ENCODE data around the gene CERS6. TPM values are rescaled to one million over a fixed set of nuclear protein-coding genes. Genes with fewer than 3 reads are reported as not detected.

Gene CERS6
- total RNA-seq, 2 donors from 2014 or later = 8.2 to 8.4 TPM

DNA sequence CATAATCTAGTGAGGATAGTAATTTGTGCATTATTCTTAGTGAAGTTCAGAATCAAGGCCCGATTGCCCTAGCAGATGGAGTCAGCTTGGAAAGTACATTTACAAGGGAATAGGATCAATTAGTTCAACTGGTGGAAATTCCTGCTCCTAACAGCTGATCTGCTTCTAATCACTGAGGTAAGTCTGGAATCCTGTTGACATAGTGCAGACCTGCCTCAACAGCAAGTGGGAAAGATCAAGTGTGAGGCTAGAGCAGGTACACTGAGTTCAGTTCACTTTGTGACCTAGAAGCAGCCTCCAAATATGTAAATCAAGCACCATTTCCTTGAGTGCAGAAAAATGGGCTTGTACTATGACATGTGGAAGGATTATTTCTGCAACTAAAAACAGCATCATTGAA lies 235.1 kb downstream of the CERS6 start:
- DNase-seq (no peak), ATAC-seq (no peak)
- Mint-ChIP-seq H3K36me3 (ENCODE audit: low read depth) (peaks cover 4% of the 10 kb centered on the region), H3K4me3 (no peak overlapping the region), H3K27ac (no peak overlapping the region), H3K27me3 (no peaks in the 10 kb centered on the region), H3K4me1 (peaks cover 6% of the 10 kb centered on the region)
- H3K9me3 ChIP-seq (ENCODE audit: control insufficient read depth, low read length, poor library complexity, severe bottlenecking) = no peaks in the 10 kb centered on the region

DNA sequence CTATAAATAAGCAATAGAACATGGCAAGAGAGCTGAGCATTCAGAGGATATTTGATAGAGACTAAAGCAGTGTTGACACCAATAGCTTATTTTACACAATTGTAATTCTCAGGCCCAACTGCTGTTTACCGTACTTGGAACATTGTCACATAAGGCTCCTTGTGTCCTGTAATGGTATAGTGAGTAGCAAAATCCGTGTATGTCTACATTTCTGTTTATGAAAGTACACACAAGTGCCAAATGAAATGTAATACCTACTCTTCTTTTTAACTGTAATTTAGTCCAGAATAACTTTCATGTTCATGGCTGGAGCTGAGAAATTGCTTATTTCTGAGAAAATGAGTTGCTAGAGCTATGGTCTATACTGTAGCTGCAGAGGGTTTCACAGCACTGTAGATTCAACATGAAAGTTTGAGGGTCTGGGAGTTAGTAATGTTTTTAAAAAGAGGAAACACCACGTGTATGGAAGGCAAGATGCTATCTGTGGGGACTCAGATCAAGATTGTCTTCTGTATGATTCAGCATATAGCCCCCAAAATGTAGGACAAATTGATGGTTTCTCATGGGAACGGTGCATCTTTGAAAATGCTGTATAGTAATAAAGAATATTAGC lies 236.2 kb downstream of the CERS6 start:
- Mint-ChIP-seq H3K36me3 (ENCODE audit: low read depth) (peaks cover 5% of the 10 kb centered on the region), H3K4me3 (no peak overlapping the region), H3K27ac (no peak overlapping the region), H3K4me1 (peaks cover 6% of the 10 kb centered on the region), H3K27me3 (no peaks in the 10 kb centered on the region)
- no peak for ATAC-seq
- no peak for DNase-seq
- no peaks in the 10 kb centered on the region for H3K9me3 ChIP-seq (ENCODE audit: control insufficient read depth, low read length, poor library complexity, severe bottlenecking)

DNA sequence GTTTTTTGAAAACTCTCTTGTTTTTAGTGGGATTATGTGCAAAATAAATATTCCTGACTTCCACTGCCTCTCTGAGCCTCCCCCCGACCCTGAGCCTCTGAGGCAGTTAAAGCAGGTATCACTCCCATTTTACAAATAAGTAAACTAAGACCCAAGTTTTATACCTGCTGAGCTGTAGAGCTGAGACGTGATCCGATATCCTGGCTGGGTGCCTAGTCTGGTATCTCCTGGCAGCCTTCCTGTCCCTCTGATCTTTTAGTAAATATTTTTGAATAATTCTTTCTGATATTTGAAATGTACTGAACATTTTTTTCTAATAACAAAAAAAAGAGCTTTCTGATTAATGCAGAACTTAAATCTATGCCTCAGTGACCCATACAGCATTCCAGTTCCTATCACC lies 238.1 kb downstream of the CERS6 start:
- no peak overlapping the region for H3K4me3 Mint-ChIP-seq
- ATAC-seq = no peak
- H3K36me3 Mint-ChIP-seq (ENCODE audit: low read depth) = peaks cover 9% of the 10 kb centered on the region
- H3K9me3 ChIP-seq (ENCODE audit: control insufficient read depth, low read length, poor library complexity, severe bottlenecking) = no peaks in the 10 kb centered on the region
- no peak for DNase-seq
- no peak overlapping the region for H3K27ac Mint-ChIP-seq
- H3K27me3 Mint-ChIP-seq = no peaks in the 10 kb centered on the region
- H3K4me1 Mint-ChIP-seq = peaks cover 6% of the 10 kb centered on the region

DNA sequence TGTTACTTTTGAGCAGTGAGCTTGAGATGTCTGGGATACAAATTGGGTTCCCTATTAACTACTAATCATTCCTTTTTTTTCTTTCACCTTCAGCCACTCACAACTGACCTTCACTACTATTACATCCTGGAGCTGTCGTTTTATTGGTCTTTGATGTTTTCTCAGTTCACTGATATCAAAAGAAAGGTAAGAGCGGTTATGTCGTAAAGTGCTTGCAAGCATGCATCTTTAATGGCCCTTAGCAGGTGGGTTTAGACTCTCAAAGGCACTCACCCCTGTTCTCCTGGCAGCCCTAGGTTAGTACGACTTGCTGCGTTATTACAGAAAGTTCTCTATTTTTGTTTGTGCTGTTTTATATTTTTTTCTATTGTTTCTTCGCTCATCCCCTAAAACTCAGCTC lies 238.8 kb downstream of the CERS6 start:
- Mint-ChIP-seq H3K4me3 (no peak overlapping the region), H3K27ac (no peak overlapping the region), H3K4me1 (peaks cover 2% of the 10 kb centered on the region), H3K27me3 (no peaks in the 10 kb centered on the region), H3K36me3 (ENCODE audit: low read depth) (peaks cover 9% of the 10 kb centered on the region)
- no peak for ATAC-seq
- no peaks in the 10 kb centered on the region for H3K9me3 ChIP-seq (ENCODE audit: control insufficient read depth, low read length, poor library complexity, severe bottlenecking)
- no peak for DNase-seq

DNA sequence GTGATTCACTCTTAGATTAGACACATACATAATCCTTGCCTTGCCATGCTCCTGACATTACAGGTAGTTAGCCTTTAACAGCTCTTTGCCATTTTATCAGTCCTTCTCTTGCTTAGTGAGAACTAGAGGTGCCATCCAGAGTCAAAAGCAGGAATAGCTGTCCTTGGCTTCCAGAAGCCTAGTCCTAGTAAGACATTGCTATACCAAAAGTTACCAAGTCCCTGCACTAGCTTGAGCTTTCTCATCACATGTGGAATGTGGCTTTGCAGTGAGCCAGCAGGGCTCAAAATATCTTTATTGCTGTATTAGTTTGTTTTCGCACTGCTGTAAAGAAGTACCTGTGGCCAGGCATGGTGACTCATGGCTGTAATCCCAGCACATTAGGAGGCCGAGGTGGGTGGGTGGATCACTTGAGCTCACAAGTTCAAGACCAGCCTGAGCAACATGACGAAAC lies 241.6 kb downstream of the CERS6 start:
- no peak for ATAC-seq
- peak overlapping the region; percentile 1 for H3K27ac Mint-ChIP-seq

DNA sequence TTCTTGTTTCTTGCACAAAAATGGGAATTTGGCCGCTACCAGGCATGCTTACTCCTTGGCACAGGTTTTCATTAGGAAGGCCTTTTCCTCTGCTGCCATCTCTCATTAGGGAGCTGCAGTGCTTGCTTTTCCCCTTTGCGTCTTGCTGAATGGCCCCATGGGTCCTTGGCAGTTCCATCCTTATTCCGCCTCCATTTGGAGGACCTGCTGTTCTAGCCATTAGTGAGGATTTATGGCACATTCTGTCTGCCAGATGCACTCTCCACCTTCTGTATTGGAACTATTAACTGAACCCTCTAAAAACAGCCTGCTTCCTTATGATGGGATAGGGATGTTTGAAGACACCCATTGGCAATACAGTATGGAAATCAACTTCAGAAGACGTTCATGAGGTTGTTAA lies 242.9 kb downstream of the CERS6 start:
- no peak for ATAC-seq
- H3K36me3 Mint-ChIP-seq (ENCODE audit: low read depth) = peaks cover 9% of the 10 kb centered on the region
- no peak overlapping the region for H3K4me3 Mint-ChIP-seq
- no peak overlapping the region for H3K27ac Mint-ChIP-seq
- no peaks in the 10 kb centered on the region for H3K9me3 ChIP-seq (ENCODE audit: control insufficient read depth, low read length, poor library complexity, severe bottlenecking)
- DNase-seq = no peak
- no peaks in the 10 kb centered on the region for H3K4me1 Mint-ChIP-seq
- no peaks in the 10 kb centered on the region for H3K27me3 Mint-ChIP-seq

More for the DNA sequence above, 241.6 kb downstream of the CERS6 start:
- Mint-ChIP-seq H3K27me3 (no peaks in the 10 kb centered on the region), H3K36me3 (ENCODE audit: low read depth) (peaks cover 9% of the 10 kb centered on the region), H3K4me1 (no peaks in the 10 kb centered on the region), H3K4me3 (no peak overlapping the region)
- DNase-seq = no peak
- H3K9me3 ChIP-seq (ENCODE audit: control insufficient read depth, low read length, poor library complexity, severe bottlenecking) = no peaks in the 10 kb centered on the region

DNA sequence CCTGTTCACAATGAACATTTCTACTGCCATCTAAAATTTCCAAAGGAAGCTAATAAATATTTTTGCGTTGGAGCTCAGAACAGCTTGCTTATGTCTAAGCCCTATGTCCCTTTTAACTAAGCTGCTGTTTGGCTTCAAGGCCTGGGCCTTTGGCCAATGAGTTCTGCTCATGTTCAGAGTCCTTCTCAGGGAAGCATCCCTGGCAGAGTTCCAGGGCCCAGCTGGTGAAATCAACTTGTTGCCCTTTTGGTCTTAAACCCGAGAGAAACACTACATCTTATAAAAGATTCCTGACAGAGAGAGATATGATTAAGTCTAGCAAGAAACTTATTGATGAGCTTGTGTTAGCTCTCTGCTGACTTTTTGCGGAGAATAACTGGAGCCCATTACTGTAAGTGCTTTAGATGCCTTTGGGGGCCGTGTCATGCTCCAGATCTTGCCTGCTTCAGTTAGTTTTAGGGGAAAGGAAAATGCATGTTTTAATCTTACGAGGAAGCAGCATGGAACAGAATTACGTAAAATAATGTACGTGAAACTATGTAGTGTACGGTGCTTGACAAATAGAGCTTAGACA lies 243.9 kb downstream of the CERS6 start:
- DNase-seq = no peak
- H3K4me1 Mint-ChIP-seq = no peaks in the 10 kb centered on the region
- H3K36me3 Mint-ChIP-seq (ENCODE audit: low read depth) = peaks cover 9% of the 10 kb centered on the region
- no peak for ATAC-seq
- no peak overlapping the region for H3K27ac Mint-ChIP-seq
- H3K27me3 Mint-ChIP-seq = no peaks in the 10 kb centered on the region
- no peaks in the 10 kb centered on the region for H3K9me3 ChIP-seq (ENCODE audit: control insufficient read depth, low read length, poor library complexity, severe bottlenecking)
- no peak overlapping the region for H3K4me3 Mint-ChIP-seq

DNA sequence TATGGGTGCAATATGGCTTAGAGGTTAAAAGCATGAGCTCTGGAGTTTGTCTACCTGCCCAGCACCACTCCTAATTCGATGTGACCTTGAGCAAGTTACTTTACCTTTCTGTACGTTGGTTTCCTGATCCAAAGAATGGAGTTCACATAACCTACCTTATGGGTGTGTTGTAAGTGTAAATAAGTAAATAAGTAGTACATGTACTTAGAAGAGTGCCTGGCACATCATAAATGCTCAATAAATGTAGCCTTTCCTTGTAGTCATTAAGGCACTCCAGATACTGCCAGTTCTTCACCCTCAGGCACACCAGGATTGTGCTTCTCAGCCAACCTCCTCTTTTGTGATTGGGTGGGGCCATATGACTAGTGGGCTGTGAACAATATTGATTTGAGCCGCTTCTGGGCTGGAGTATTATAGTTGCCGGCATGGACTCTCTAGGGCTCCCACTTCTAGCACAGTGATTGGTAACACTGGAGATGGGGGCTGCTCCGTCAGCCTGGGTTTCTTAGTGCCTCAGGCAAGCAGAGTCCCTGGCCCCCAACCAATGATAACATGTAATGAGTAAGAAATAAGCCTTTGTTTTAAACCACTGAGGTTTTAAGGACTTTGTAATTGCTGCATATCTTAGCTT lies 244.7 kb downstream of the CERS6 start:
- H3K9me3 ChIP-seq (ENCODE audit: control insufficient read depth, low read length, poor library complexity, severe bottlenecking) = no peaks in the 10 kb centered on the region
- ATAC-seq (no peak), DNase-seq (no peak)
- no peak overlapping the region for H3K27ac Mint-ChIP-seq
- no peaks in the 10 kb centered on the region for H3K27me3 Mint-ChIP-seq
- peaks cover 7% of the 10 kb centered on the region for H3K4me1 Mint-ChIP-seq
- H3K36me3 Mint-ChIP-seq (ENCODE audit: low read depth) = peaks cover 8% of the 10 kb centered on the region
- no peak overlapping the region for H3K4me3 Mint-ChIP-seq

DNA sequence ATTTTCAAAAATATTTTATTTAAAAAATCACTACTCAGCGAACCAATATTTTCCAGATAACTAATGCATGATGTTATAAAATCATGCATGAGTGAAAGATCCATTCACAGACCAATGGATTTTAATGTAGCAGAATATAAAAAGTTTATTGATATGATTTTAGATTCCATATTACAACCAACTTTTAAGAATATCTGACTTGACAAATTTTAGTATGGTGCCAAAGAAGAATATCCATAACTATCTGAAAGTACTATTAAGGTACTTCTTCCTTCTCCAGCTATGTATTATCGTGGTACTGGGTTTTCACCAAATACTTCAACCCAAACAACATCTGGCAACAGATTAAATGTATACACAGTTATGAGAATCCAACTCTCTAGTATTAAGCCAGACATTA lies 246.5 kb downstream of the CERS6 start:
- DNase-seq = no peak
- no peaks in the 10 kb centered on the region for H3K9me3 ChIP-seq (ENCODE audit: control insufficient read depth, low read length, poor library complexity, severe bottlenecking)
- peaks cover 3% of the 10 kb centered on the region for H3K36me3 Mint-ChIP-seq (ENCODE audit: low read depth)
- no peak overlapping the region for H3K4me3 Mint-ChIP-seq
- no peak overlapping the region for H3K27ac Mint-ChIP-seq
- H3K4me1 Mint-ChIP-seq = peaks cover 10% of the 10 kb centered on the region
- no peak for ATAC-seq
- no peaks in the 10 kb centered on the region for H3K27me3 Mint-ChIP-seq

DNA sequence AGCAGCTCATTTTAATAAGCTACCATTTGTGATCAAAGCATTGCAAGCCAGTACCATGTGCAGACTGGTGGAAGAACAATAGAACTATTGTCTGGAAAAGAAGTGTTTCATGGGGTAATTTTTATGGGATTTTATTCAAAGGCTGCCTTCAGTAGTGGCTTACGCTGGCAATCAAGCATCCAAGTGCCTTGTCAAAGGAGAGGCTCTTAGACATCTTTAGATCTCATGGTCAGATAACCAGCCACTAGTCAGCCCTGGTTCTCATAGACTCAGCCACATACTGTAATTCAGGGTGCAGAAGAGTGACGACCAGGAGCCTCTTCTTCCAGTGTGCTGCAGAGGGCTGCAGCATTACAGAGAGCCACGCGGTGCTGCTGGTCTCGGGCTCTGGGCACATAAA lies 247.9 kb downstream of the CERS6 start:
- no peak for ATAC-seq
- no peak for DNase-seq
- H3K4me3 Mint-ChIP-seq = no peak overlapping the region
- no peak overlapping the region for H3K27ac Mint-ChIP-seq
- H3K4me1 Mint-ChIP-seq = peaks cover 10% of the 10 kb centered on the region
- H3K36me3 Mint-ChIP-seq (ENCODE audit: low read depth) = peaks cover 2% of the 10 kb centered on the region
- H3K9me3 ChIP-seq (ENCODE audit: control insufficient read depth, low read length, poor library complexity, severe bottlenecking) = no peaks in the 10 kb centered on the region
- no peaks in the 10 kb centered on the region for H3K27me3 Mint-ChIP-seq

DNA sequence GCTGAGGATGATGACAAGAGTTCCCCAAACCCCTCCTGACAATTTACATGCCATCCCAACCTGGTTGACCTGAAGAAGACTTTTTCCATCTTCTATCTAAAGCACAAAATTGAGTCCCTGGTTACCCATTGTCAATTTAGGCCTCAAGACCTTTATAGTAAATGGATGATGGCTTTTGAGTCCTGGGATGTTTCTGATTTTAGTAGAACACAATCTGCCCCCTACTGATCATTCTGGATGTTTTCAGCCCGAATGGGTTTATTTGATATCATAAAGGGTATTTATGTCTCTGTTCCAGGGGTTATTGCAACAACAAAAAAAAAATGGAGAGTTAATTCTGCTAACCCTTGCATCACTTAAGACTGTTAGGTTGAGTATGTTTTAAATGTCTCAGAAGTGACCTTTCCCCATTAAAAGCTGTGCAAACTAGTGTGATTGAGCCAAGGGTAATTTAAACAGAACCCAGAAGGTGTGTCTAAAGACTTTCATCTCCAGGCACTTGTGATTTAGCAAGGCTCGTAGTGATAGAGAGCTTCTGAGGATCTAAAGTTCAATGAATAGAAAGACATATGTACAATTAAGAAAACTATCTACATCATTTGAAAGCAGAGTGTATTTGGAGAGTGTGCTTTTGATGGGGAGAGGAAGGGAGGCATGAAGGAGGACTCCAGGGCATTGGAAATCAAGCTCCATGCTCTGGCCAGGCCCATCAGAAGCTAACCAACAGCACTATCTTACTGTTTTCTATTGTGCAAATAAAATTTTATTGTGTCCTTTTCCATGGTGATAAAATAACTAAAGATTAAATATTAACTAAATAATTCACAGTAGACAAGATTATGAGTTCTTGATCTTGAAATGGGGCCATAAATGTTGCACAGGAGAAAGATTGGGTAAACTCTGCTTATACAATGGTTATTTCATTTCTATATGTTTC lies 249.7 kb downstream of the CERS6 start:
- no peak for DNase-seq
- Mint-ChIP-seq H3K4me3 (no peak overlapping the region), H3K27me3 (no peaks in the 10 kb centered on the region), H3K36me3 (ENCODE audit: low read depth) (peaks cover 2% of the 10 kb centered on the region), H3K4me1 (peaks cover 10% of the 10 kb centered on the region), H3K27ac (no peak overlapping the region)
- ATAC-seq = no peak
- H3K9me3 ChIP-seq (ENCODE audit: control insufficient read depth, low read length, poor library complexity, severe bottlenecking) = no peaks in the 10 kb centered on the region

DNA sequence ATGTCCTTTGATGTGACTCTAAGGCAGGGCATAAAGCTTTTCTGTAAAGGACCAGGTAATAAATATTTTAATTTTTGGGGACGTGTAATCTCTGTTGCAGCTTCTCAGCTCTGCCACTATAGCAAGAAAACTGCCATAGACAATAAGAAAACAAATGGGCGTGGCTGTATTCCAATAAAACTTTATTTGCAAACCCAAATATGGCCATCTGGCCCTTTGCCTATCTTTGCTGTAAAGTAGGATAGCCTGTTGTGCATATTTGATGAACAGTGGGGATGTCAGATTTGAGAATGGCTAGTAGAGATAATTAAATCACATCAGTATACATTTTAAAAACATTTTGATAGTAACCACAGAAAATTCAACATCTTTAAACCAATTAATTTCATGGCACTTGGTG lies 250.7 kb downstream of the CERS6 start:
- Mint-ChIP-seq H3K4me3 (no peak overlapping the region), H3K4me1 (peaks cover 10% of the 10 kb centered on the region), H3K36me3 (ENCODE audit: low read depth) (peaks cover 2% of the 10 kb centered on the region), H3K27ac (no peak overlapping the region), H3K27me3 (no peaks in the 10 kb centered on the region)
- H3K9me3 ChIP-seq (ENCODE audit: control insufficient read depth, low read length, poor library complexity, severe bottlenecking) = no peaks in the 10 kb centered on the region
- DNase-seq (no peak), ATAC-seq (no peak)

DNA sequence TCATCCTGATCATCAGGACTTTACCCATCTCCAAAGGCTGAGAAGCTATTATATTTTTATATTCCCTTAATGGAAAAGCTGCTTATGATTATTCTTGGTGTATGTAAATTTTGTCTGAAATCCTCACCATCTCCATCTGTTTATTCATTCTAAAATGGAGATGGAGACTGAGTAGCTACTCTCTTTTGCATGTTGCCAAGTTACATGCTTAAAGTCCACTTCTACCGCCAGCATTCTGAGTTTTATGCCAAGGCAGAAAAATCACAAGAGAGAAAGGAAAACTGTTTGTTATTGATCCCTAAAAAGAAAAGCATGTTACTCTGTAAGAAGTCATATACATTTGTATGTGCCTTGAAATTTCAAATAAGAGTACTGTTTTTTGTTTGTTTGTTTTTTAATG lies 252.0 kb downstream of the CERS6 start:
- no peak for DNase-seq
- H3K27ac Mint-ChIP-seq = no peak overlapping the region
- H3K4me3 Mint-ChIP-seq = no peak overlapping the region
- ATAC-seq = no peak
- no peaks in the 10 kb centered on the region for H3K9me3 ChIP-seq (ENCODE audit: control insufficient read depth, low read length, poor library complexity, severe bottlenecking)
- H3K27me3 Mint-ChIP-seq = no peaks in the 10 kb centered on the region
- peaks cover 5% of the 10 kb centered on the region for H3K36me3 Mint-ChIP-seq (ENCODE audit: low read depth)
- H3K4me1 Mint-ChIP-seq = peaks cover 17% of the 10 kb centered on the region
